ENCODE data around the gene PIGX. TPM values are rescaled to one million over a fixed set of nuclear protein-coding genes. Genes with fewer than 3 reads are reported as not detected.

Gene PIGX
- total and polyA plus RNA-seq, 2 experiments from 2014 or later: 13.0 to 14.5 TPM

DNA sequence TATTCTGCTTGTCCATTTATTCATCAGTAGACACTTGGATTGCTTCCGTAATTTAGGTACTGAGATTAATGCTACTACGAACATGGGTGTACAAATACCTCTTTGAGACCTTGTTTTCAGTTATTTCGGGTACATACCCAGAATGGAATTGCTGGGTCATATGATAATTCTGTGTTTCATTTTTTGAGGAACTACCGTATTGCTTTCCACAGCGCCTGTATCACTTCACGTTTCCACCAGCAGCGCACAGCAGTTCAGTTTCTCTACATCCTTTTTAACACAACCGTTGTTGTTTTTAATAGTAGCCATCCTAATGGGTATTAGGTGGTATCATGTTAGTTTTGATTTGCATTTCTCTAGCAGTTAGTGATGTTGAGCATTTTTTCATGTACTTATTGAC, 36.9 kb downstream of the PIGX start:
- H3K27ac Mint-ChIP-seq: no peak overlapping the region; the same call in 1 of the 2 replicates
- no peaks in the 10 kb centered on the region for H3K27me3 Mint-ChIP-seq (ENCODE audit: insufficient read depth, low read depth, poor library complexity)
- Histone ChIP-seq H3K4me1 (ENCODE audit: insufficient read depth) (peaks cover 43% of the 10 kb centered on the region), H3K4me3 (no peak overlapping the region), H3K27ac (ENCODE audit: low read depth) (no peak overlapping the region), H3F3A (replicated peaks; ENCODE audit: low read depth) (no peaks in the 10 kb centered on the region), H3K9me2 (ENCODE audit: insufficient read depth) (no peaks in the 10 kb centered on the region), H3K36me3 (ENCODE audit: insufficient read depth) (0 out of 2 replicates have a peak, but pooled peaks cover 5% of the 10 kb centered on the region), H3K79me2 (replicated peaks; ENCODE audit: insufficient read depth) (peaks cover 100% of the 10 kb centered on the region), H3K4me2 (no peak overlapping the region), H2AFZ (no peak overlapping the region), H3K27me3 (ENCODE audit: insufficient read depth) (no peaks in the 10 kb centered on the region), H4K20me1 (replicated peaks; ENCODE audit: insufficient read depth) (peaks cover 46% of the 10 kb centered on the region)
- DNase-seq (ENCODE audit: low spot score) (no peak), ATAC-seq (no peak)
- H3K36me3 Mint-ChIP-seq (ENCODE audit: low read depth): peaks cover 40% of the 10 kb centered on the region
- no peak overlapping the region for H3K4me3 Mint-ChIP-seq
- H3K4me1 Mint-ChIP-seq: peaks cover 27% of the 10 kb centered on the region
- TF ChIP-seq, protein P1, sequence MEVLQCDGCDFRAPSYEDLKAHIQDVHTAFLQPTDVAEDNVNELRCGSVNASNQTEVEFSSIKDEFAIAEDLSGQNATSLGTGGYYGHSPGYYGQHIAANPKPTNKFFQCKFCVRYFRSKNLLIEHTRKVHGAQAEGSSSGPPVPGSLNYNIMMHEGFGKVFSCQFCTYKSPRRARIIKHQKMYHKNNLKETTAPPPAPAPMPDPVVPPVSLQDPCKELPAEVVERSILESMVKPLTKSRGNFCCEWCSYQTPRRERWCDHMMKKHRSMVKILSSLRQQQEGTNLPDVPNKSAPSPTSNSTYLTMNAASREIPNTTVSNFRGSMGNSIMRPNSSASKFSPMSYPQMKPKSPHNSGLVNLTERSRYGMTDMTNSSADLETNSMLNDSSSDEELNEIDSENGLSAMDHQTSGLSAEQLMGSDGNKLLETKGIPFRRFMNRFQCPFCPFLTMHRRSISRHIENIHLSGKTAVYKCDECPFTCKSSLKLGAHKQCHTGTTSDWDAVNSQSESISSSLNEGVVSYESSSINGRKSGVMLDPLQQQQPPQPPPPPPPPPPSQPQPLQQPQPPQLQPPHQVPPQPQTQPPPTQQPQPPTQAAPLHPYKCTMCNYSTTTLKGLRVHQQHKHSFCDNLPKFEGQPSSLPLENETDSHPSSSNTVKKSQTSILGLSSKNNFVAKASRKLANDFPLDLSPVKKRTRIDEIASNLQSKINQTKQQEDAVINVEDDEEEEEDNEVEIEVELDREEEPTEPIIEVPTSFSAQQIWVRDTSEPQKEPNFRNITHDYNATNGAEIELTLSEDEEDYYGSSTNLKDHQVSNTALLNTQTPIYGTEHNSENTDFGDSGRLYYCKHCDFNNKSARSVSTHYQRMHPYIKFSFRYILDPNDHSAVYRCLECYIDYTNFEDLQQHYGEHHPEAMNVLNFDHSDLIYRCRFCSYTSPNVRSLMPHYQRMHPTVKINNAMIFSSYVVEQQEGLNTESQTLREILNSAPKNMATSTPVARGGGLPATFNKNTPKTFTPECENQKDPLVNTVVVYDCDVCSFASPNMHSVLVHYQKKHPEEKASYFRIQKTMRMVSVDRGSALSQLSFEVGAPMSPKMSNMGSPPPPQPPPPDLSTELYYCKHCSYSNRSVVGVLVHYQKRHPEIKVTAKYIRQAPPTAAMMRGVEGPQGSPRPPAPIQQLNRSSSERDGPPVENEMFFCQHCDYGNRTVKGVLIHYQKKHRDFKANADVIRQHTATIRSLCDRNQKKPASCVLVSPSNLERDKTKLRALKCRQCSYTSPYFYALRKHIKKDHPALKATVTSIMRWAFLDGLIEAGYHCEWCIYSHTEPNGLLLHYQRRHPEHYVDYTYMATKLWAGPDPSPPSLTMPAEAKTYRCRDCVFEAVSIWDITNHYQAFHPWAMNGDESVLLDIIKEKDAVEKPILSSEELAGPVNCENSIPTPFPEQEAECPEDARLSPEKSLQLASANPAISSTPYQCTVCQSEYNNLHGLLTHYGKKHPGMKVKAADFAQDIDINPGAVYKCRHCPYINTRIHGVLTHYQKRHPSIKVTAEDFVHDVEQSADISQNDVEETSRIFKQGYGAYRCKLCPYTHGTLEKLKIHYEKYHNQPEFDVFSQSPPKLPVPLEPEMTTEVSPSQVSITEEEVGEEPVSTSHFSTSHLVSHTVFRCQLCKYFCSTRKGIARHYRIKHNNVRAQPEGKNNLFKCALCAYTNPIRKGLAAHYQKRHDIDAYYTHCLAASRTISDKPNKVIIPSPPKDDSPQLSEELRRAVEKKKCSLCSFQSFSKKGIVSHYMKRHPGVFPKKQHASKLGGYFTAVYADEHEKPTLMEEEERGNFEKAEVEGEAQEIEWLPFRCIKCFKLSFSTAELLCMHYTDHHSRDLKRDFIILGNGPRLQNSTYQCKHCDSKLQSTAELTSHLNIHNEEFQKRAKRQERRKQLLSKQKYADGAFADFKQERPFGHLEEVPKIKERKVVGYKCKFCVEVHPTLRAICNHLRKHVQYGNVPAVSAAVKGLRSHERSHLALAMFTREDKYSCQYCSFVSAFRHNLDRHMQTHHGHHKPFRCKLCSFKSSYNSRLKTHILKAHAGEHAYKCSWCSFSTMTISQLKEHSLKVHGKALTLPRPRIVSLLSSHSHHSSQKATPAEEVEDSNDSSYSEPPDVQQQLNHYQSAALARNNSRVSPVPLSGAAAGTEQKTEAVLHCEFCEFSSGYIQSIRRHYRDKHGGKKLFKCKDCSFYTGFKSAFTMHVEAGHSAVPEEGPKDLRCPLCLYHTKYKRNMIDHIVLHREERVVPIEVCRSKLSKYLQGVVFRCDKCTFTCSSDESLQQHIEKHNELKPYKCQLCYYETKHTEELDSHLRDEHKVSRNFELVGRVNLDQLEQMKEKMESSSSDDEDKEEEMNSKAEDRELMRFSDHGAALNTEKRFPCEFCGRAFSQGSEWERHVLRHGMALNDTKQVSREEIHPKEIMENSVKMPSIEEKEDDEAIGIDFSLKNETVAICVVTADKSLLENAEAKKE (CRISPR knock-in tag; IDR thresholded peaks at IDR 0.05): no peak
- TF ChIP-seq STAT1 (IDR thresholded peaks at IDR 0.05; ENCODE audit: unreplicated experiment): no peak
- no peak for TF ChIP-seq EZH2 (IDR thresholded peaks at IDR 0.05; ENCODE audit: low read depth, unreplicated experiment)
- no peak for TF ChIP-seq POLR2AphosphoS5 (IDR thresholded peaks at IDR 0.05; ENCODE audit: low read depth)
- TF ChIP-seq, protein P2, sequence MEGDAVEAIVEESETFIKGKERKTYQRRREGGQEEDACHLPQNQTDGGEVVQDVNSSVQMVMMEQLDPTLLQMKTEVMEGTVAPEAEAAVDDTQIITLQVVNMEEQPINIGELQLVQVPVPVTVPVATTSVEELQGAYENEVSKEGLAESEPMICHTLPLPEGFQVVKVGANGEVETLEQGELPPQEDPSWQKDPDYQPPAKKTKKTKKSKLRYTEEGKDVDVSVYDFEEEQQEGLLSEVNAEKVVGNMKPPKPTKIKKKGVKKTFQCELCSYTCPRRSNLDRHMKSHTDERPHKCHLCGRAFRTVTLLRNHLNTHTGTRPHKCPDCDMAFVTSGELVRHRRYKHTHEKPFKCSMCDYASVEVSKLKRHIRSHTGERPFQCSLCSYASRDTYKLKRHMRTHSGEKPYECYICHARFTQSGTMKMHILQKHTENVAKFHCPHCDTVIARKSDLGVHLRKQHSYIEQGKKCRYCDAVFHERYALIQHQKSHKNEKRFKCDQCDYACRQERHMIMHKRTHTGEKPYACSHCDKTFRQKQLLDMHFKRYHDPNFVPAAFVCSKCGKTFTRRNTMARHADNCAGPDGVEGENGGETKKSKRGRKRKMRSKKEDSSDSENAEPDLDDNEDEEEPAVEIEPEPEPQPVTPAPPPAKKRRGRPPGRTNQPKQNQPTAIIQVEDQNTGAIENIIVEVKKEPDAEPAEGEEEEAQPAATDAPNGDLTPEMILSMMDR (conservative IDR thresholded peaks at IDR 0.05; ENCODE audit: low read depth in 2 of 2): no peak
- TF ChIP-seq, protein P3, sequence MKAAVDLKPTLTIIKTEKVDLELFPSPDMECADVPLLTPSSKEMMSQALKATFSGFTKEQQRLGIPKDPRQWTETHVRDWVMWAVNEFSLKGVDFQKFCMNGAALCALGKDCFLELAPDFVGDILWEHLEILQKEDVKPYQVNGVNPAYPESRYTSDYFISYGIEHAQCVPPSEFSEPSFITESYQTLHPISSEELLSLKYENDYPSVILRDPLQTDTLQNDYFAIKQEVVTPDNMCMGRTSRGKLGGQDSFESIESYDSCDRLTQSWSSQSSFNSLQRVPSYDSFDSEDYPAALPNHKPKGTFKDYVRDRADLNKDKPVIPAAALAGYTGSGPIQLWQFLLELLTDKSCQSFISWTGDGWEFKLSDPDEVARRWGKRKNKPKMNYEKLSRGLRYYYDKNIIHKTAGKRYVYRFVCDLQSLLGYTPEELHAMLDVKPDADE (IDR thresholded peaks at IDR 0.05): no peak
- no peak for TF ChIP-seq EZH2phosphoT487 (IDR thresholded peaks at IDR 0.05; ENCODE audit: unreplicated experiment)
- TF ChIP-seq, protein P4, sequence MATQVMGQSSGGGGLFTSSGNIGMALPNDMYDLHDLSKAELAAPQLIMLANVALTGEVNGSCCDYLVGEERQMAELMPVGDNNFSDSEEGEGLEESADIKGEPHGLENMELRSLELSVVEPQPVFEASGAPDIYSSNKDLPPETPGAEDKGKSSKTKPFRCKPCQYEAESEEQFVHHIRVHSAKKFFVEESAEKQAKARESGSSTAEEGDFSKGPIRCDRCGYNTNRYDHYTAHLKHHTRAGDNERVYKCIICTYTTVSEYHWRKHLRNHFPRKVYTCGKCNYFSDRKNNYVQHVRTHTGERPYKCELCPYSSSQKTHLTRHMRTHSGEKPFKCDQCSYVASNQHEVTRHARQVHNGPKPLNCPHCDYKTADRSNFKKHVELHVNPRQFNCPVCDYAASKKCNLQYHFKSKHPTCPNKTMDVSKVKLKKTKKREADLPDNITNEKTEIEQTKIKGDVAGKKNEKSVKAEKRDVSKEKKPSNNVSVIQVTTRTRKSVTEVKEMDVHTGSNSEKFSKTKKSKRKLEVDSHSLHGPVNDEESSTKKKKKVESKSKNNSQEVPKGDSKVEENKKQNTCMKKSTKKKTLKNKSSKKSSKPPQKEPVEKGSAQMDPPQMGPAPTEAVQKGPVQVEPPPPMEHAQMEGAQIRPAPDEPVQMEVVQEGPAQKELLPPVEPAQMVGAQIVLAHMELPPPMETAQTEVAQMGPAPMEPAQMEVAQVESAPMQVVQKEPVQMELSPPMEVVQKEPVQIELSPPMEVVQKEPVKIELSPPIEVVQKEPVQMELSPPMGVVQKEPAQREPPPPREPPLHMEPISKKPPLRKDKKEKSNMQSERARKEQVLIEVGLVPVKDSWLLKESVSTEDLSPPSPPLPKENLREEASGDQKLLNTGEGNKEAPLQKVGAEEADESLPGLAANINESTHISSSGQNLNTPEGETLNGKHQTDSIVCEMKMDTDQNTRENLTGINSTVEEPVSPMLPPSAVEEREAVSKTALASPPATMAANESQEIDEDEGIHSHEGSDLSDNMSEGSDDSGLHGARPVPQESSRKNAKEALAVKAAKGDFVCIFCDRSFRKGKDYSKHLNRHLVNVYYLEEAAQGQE (IDR thresholded peaks at IDR 0.05; ENCODE audit: unreplicated experiment): no peak
- TF ChIP-seq JUNB (IDR thresholded peaks at IDR 0.05; ENCODE audit: unreplicated experiment): no peak
- TF ChIP-seq CREB1 (CRISPR knock-in tag; IDR thresholded peaks at IDR 0.05; ENCODE audit: low read depth): no peak
- no peak for TF ChIP-seq NANOG (IDR thresholded peaks at IDR 0.05; ENCODE audit: borderline replicate concordance)
- TF ChIP-seq ZNF114 (CRISPR knock-in tag; IDR thresholded peaks at IDR 0.05): no peak
- TF ChIP-seq ZNF331 (CRISPR knock-in tag; IDR thresholded peaks at IDR 0.05; ENCODE audit: low read depth): no peak
- no peaks in the 10 kb centered on the region for H3K9me3 Mint-ChIP-seq
